OCI-LY7 (cell line): Measurements from ENCODE around the gene GLRB. TPM values are rescaled to one million over a fixed set of nuclear protein-coding genes. Genes with fewer than 3 reads are reported as not detected.

Source experiments
- BruUV-seq: library from RNA; stranded (reverse); fragments of 400-500 nt; replicated peaks from 2 replicates; lab custom pipeline; 2021; lab: Mats Ljungman, UMichigan
- CTCF ChIA-PET: fragments of 300-600 bp; sonication (Branson Sonifier 250); formaldehyde crosslinking; loops from one replicate; lab custom pipeline; 2022; ENCODE audit warnings: antibody characterized with exemption; ENCODE audit not compliant: unreplicated experiment; lab: Charles Lee
- POLR2A ChIA-PET: fragments of 300-600 bp; sonication (Branson Sonifier 250); formaldehyde crosslinking; loops from one replicate; lab custom pipeline; 2022; ENCODE audit warnings: antibody characterized with exemption; lab: Charles Lee
- DNase-seq: peaks from one replicate; pipeline ENCODE4 v3.0.0-alpha.2; 2015; ENCODE audit warnings: low spot score
- H2AFZ ChIP-seq: fragments of 200-600 bp; sonication (generic), shearing (Covaris generic); 2 replicates; pipeline ENCODE4 v1.6.1; 2014; ENCODE audit warnings: mild to moderate bottlenecking, antibody characterized with exemption, low read length, moderate library complexity
- H3K27ac ChIP-seq: fragments of 200-600 bp; sonication (generic); 2 replicates; pipeline ENCODE4 v1.5.1; 2014; ENCODE audit warnings: mixed run types, low read depth, mild to moderate bottlenecking, moderate library complexity, low read length, inconsistent platforms; ENCODE audit not compliant: poor library complexity, severe bottlenecking
- H3K36me3 ChIP-seq: fragments of 200-600 bp; sonication (generic); 2 replicates; pipeline ENCODE4 v1.6.1; 2014; ENCODE audit warnings: mild to moderate bottlenecking, antibody characterized with exemption, low read length, moderate library complexity, mixed read lengths; ENCODE audit not compliant: insufficient read depth
- H3K4me1 ChIP-seq: fragments of 200-600 bp; sonication (generic); 2 replicates; pipeline ENCODE4 v1.5.1; 2014; ENCODE audit warnings: mild to moderate bottlenecking, low read length; ENCODE audit not compliant: insufficient read depth, poor library complexity, severe bottlenecking
- H3K4me2 ChIP-seq: fragments of 200-600 bp; sonication (generic); 2 replicates; pipeline ENCODE4 v1.6.1; 2014; ENCODE audit warnings: mild to moderate bottlenecking, low read length
- H3K4me3 ChIP-seq: fragments of 200-600 bp; sonication (generic); 2 replicates; pipeline ENCODE4 v1.5.1; 2014; ENCODE audit warnings: mild to moderate bottlenecking, low read depth, low read length; ENCODE audit not compliant: poor library complexity, severe bottlenecking
- H3K79me2 ChIP-seq: fragments of 200-600 bp; sonication (generic); 2 replicates; pipeline ENCODE4 v1.6.1; 2016; ENCODE audit warnings: low read depth, mild to moderate bottlenecking, low read length, moderate library complexity, mixed read lengths; ENCODE audit not compliant: insufficient read depth
- H3K9me2 ChIP-seq: fragments of 200-600 bp; sonication (generic); 2 replicates; pipeline ENCODE4 v1.6.1; 2016; ENCODE audit warnings: mild to moderate bottlenecking, low read length, mixed read lengths; ENCODE audit not compliant: insufficient read depth
- H3K9me3 ChIP-seq: fragments of 200-600 bp; sonication (generic); 2 replicates; pipeline ENCODE4 v1.6.1; 2014; ENCODE audit warnings: mild to moderate bottlenecking, mixed run types, low read length, mixed read lengths
- H4K20me1 ChIP-seq: fragments of 200-600 bp; sonication (generic); 2 replicates; pipeline ENCODE4 v1.6.1; 2014; ENCODE audit warnings: mild to moderate bottlenecking, antibody characterized with exemption, low read length, moderate library complexity, mixed read lengths; ENCODE audit not compliant: insufficient read depth
- CTCF ChIP-seq: fragments of 200-600 bp; sonication (generic); conservative IDR thresholded peaks from 2 replicates; pipeline ENCODE4 v1.5.1; 2014; ENCODE audit warnings: mild to moderate bottlenecking, antibody characterized with exemption, low read length, moderate library complexity, mixed read lengths
- EZH2phosphoT487 ChIP-seq: fragments of 200-600 bp; sonication (generic); IDR thresholded peaks from 2 replicates; pipeline ENCODE4 v1.6.1; 2018; ENCODE audit warnings: low read depth, borderline replicate concordance, mild to moderate bottlenecking, mixed run types, antibody characterized with exemption, low read length, moderate library complexity, mixed read lengths
- intact Hi-C: fragments of 100-400 bp; cut with micrococcal nuclease; formaldehyde crosslinking; loops from one replicate; pipeline ENCODE4 v1.10.0; 2022; ENCODE audit not compliant: unreplicated experiment
- total RNA-seq, 2 experiments: library from RNA; depleted of rRNA in 1 of 2; stranded (reverse); fragments of >200 nt in 1 of 2; shearing (Covaris generic) in 1 of 2; gene quantifications; 2 replicates each; pipeline ENCODE4 v1.2.3, GENCODE V29; 2014 to 2022

GLRB gene
- total RNA-seq, 2 experiments from 2014 or later, result not detected

- H3K4me1 ChIP-seq, result no peaks in the 10 kb centered on the region
- H3K9me2 ChIP-seq, result no peaks in the 10 kb centered on the region
- ChIA-PET POLR2A (no interaction called here), CTCF (no interaction called here)
- H2AFZ ChIP-seq, result no peak overlapping the region
- DNase-seq, result no peak
- H4K20me1 ChIP-seq, result no peaks in the 10 kb centered on the region
- no peak overlapping the region for H3K27ac ChIP-seq
- BruUV-seq, result no TSS peak
- TF ChIP-seq EZH2phosphoT487 (no peak), CTCF (no peak)
- intact Hi-C loops, result no loop called here
- H3K36me3 ChIP-seq, result no peaks in the 10 kb centered on the region
- no peak overlapping the region for H3K4me2 ChIP-seq
- H3K79me2 ChIP-seq, result no peaks in the 10 kb centered on the region
- H3K4me3 ChIP-seq, result no peak overlapping the region
- no peaks in the 10 kb centered on the region for H3K9me3 ChIP-seq
Measured at GRCh38 chr4:157143369-157143768, 67.4 kb downstream of the GLRB start.

GRCh38 chr4:157151711-157152110, 75.8 kb downstream of the GLRB start:
- no peak for TF ChIP-seq EZH2phosphoT487
- TF ChIP-seq CTCF, result no peak
- CTCF ChIA-PET, result no interaction called here
- DNase-seq, result no peak
- H3K36me3 ChIP-seq, result no peaks in the 10 kb centered on the region
- H3K9me2 ChIP-seq, result no peaks in the 10 kb centered on the region
- no peak overlapping the region for H3K4me2 ChIP-seq
- intact Hi-C loops, result no loop called here
- no peak overlapping the region for H2AFZ ChIP-seq
- no peaks in the 10 kb centered on the region for H3K79me2 ChIP-seq
- no peaks in the 10 kb centered on the region for H3K9me3 ChIP-seq
- H4K20me1 ChIP-seq, result no peaks in the 10 kb centered on the region
- H3K4me3 ChIP-seq, result no peak overlapping the region
- H3K27ac ChIP-seq, result no peak overlapping the region
- POLR2A ChIA-PET, result no interaction called here
- no peaks in the 10 kb centered on the region for H3K4me1 ChIP-seq
- BruUV-seq, result no TSS peak

GRCh38 chr4:157165935-157166610, 90.1 kb downstream of the GLRB start:
- ChIA-PET POLR2A (no interaction called here), CTCF (no interaction called here)
- BruUV-seq, result no TSS peak
- no peak overlapping the region for H3K4me2 ChIP-seq
- no peak for DNase-seq
- H3K36me3 ChIP-seq, result no peaks in the 10 kb centered on the region
- no peak overlapping the region for H3K27ac ChIP-seq
- no peaks in the 10 kb centered on the region for H3K9me3 ChIP-seq
- no peak overlapping the region for H3K4me3 ChIP-seq
- no peaks in the 10 kb centered on the region for H4K20me1 ChIP-seq
- H3K4me1 ChIP-seq, result no peaks in the 10 kb centered on the region
- H3K79me2 ChIP-seq, result no peaks in the 10 kb centered on the region
- H3K9me2 ChIP-seq, result no peaks in the 10 kb centered on the region
- intact Hi-C loops, result no loop called here
- no peak for TF ChIP-seq CTCF
- no peak for TF ChIP-seq EZH2phosphoT487
- no peak overlapping the region for H2AFZ ChIP-seq
